ENCODE measurements around the gene OR14I1. TPM values are rescaled to one million over a fixed set of nuclear protein-coding genes. Genes with fewer than 3 reads are reported as not detected.
A peak's percentile ranks its signal among the peaks of the same experiment; 100 is the strongest.

The OR14I1 gene
- total and polyA plus RNA-seq, 11 donors: not detected

DNA sequence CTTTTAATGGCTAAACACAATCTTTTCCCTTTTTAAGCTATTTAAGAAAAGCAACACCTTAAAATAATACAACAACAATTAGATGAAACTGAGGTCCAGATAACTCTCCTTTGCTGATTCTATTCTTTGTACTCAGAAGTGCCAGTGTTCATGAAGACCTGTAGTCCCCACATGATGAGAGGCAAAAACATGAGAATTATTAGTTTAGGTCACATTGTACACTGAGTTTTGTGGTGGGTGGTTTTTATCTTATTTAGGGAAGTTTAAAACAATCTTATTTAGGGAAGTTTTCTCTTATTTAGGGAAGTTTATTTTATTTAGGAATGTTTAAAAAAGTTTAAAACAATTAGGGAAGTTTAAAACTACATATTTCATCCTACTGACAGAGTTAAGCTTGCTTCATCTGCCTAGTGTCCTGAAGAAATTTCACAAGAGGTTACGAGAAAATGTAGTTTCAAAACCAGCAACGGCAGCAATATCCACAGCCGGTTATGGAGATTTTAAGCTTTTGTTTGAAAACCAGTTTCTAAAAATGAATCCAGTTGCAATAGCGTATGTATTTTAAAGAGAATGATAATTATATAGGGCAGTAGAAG is 7.8 kb upstream of the OR14I1 start:
- no peak for TF ChIP-seq POLR2A (IDR thresholded peaks at IDR 0.05)
- no peaks in the 10 kb centered on the region for H3K36me3 ChIP-seq
- peaks cover 0 to 20% (median 0%) of the 10 kb centered on the region in 9 donors for H3K27me3 ChIP-seq
- H3K9me3 ChIP-seq: peaks cover 0 to 23% (median 7%) of the 10 kb centered on the region in 12 donors
- no peak overlapping the region for H3K4me3 ChIP-seq
- intact Hi-C loops (cut with DNase I): no loop called here
- peak in 2 of 4 donors; percentile 20 to 50 for ATAC-seq
- 72 to 81% (median 74%) methylated on average over 4 of the region's 4 CpGs for WGBS, 4 donors
- DNase-seq: no peak
- peak overlapping the region in 1 of 12 donors; percentile 75 for H3K27ac ChIP-seq
- H3K4me1 ChIP-seq: peaks cover 0 to 27% (median 0%) of the 10 kb centered on the region in 12 donors

- Histone ChIP-seq H3K27ac (no peak overlapping the region), H3K4me3 (no peak overlapping the region), H3K27me3 (peaks cover 0 to 14% (median 0%) of the 10 kb centered on the region in 9 donors), H3K36me3 (no peaks in the 10 kb centered on the region), H3K9me3 (no peaks in the 10 kb centered on the region), H3K4me1 (peaks cover 0 to 9% (median 0%) of the 10 kb centered on the region in 12 donors)
- ATAC-seq (no peak), DNase-seq (no peak)
- 41 to 58% (median 53%) methylated on average over 2 of the region's 2 CpGs for WGBS, 4 donors
- TF ChIP-seq POLR2A (IDR thresholded peaks at IDR 0.05): no peak
- TF ChIP-seq, protein P1, sequence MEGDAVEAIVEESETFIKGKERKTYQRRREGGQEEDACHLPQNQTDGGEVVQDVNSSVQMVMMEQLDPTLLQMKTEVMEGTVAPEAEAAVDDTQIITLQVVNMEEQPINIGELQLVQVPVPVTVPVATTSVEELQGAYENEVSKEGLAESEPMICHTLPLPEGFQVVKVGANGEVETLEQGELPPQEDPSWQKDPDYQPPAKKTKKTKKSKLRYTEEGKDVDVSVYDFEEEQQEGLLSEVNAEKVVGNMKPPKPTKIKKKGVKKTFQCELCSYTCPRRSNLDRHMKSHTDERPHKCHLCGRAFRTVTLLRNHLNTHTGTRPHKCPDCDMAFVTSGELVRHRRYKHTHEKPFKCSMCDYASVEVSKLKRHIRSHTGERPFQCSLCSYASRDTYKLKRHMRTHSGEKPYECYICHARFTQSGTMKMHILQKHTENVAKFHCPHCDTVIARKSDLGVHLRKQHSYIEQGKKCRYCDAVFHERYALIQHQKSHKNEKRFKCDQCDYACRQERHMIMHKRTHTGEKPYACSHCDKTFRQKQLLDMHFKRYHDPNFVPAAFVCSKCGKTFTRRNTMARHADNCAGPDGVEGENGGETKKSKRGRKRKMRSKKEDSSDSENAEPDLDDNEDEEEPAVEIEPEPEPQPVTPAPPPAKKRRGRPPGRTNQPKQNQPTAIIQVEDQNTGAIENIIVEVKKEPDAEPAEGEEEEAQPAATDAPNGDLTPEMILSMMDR (IDR thresholded peaks at IDR 0.05): no peak
- intact Hi-C loops (cut with DNase I): loop anchor here in 1 of 10 donors (5.0 kb wide), 1 partner anchor 103 kb away; no protein-coding TSS in a partner anchor
These were observed 2.0 kb upstream of the OR14I1 start for GRCh38 chr1:248704606-248705005.

GRCh38 chr1:248703674-248704073 is 1.1 kb upstream of the OR14I1 start:
- no peak overlapping the region for H3K27ac ChIP-seq
- H3K36me3 ChIP-seq: no peaks in the 10 kb centered on the region
- peaks cover 0 to 14% (median 0%) of the 10 kb centered on the region in 9 donors for H3K27me3 ChIP-seq
- no peaks in the 10 kb centered on the region for H3K4me1 ChIP-seq
- DNase-seq (no peak), ATAC-seq (no peak)
- intact Hi-C loops (cut with DNase I): loop anchor here in 1 of 10 donors (5.0 kb wide), 1 partner anchor 104 kb away; no protein-coding TSS in a partner anchor
- WGBS, 4 donors: 53 to 75% (median 70%) methylated on average over 2 of the region's 2 CpGs
- TF ChIP-seq POLR2A (IDR thresholded peaks at IDR 0.05): no peak
- TF ChIP-seq, protein P1 (IDR thresholded peaks at IDR 0.05): peak in 3 of 12 donors; percentile 7 to 18 (median 9)
- H3K4me3 ChIP-seq: no peak overlapping the region
- H3K9me3 ChIP-seq: no peaks in the 10 kb centered on the region

DNA sequence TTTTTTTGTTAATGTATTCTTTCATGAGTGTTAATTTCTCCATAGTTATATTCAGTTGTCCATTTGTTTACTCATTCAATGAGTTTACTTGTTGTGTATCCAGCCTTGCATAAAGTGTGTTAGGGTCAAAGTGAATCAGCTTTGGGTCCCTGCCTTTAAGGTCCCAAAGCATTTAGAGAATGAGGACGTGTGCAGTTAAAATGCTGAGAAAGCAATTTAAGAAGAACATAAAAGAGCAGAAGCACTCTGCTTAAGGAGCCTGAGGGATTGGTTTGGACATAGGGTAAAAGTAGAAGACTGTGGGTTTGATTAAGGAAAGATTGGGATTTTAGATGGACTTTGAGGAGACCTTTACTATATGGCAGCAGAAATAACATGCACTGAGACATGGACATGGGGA is 3.5 kb downstream of the OR14I1 start:
- no peak for TF ChIP-seq POLR2A (IDR thresholded peaks at IDR 0.05)
- TF ChIP-seq, protein P1 (IDR thresholded peaks at IDR 0.05): no peak
- no peak for ATAC-seq
- no peak overlapping the region for H3K4me3 ChIP-seq
- WGBS, 4 donors: 20 to 53% (median 31%) methylated on average over 1 of the region's 1 CpG
- intact Hi-C loops (cut with DNase I): loop anchor here in 1 of 10 donors (5.0 kb wide), 1 partner anchor 108 kb away; no protein-coding TSS in a partner anchor
- H3K27me3 ChIP-seq: peaks cover 0 to 9% (median 0%) of the 10 kb centered on the region in 9 donors
- no peaks in the 10 kb centered on the region for H3K4me1 ChIP-seq
- no peak overlapping the region for H3K27ac ChIP-seq
- DNase-seq: no peak
- no peaks in the 10 kb centered on the region for H3K9me3 ChIP-seq
- H3K36me3 ChIP-seq: no peaks in the 10 kb centered on the region
